SHP77 treated with DMSO at 0.1 percent for 48 hours (cell line): ENCODE data around the gene GTPBP1.

Source experiments
- DNase-seq: peaks from one replicate; lab custom pipeline; 2025; lab: John Stamatoyannopoulos, UW

The GTPBP1 gene

DNA sequence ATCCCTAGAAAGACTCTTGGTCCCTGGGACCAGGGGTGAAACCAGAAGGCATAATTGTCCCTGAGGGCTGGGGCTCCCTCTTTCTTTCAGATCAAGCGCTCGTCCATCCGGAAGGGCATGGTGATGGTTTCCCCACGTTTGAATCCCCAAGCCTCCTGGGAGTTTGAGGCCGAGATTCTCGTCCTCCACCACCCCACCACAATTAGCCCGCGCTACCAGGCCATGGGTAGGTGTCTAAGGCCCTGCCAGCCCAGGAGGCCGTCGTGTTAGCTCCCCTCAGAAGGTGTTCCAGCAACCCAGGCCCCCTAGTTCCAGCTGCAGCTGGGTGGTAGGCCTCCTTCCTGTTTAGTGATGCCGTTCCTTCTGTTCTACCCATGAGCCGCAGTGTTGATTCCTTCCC lies 21.4 kb downstream of the GTPBP1 start:
- no peak for DNase-seq

DNA sequence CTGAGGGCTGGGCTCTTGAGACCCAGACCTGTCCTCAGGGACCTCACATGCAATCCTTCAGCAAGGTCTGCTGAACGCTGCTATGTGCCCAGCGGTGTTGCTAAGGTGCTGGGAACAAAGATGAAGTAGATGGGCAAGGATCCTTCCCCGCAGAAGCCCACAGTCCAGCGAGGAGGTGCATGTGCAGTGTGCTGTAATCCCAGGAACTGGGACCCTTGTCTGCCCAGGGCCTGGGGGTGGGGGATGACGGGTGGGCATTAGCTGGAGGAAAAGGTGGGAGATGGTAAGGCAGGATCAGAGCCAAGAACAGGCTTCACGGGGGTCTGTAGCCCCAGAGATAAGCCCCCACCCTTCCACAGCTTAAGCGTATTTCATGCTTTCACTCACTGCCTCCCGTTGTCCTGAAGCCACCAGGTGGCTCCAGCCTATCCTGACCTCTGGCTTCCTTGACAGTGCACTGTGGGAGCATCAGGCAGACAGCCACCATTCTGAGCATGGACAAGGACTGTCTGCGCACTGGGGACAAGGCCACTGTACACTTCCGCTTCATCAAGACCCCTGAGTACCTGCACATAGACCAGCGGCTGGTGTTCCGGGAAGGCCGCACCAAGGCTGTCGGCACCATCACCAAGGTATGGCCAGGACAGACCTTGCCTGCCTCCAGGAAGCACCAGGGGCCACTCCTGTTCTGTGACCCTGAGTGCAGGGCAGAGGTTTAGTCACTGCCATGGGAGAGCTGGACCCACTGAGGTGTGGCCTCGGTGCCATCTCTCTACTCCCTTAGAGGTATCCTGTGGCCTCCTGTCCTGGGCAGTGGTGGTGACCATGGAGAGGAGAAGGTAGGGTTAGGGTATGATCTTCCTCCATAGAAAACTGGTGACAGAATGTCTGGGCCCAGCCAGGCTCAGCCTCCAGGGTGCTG lies 22.0 kb downstream of the GTPBP1 start:
- no peak for DNase-seq

GRCh38 chr22:38728871-38729796 lies 23.4 kb downstream of the GTPBP1 start:
- no peak for DNase-seq

DNA sequence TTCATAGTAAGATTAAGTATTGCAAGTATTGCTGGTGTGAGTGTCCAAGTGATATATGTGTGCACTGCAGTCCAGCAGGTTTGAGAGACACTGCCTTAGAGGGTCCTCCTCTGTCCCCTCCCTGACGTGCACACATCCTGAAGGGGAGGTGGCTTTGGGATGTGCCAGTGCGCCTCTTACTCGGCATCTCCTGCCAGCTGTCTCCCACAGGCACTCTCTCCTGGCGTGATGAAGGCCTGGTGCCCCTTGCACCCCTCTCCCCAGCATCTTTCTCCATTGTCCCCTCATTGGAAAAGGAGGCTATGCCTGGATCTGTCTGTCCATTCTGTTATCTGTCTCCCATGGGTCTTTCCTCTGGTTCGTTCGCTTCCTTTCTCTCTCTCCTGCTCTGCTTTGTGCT lies 24.2 kb downstream of the GTPBP1 start:
- DNase-seq, result no peak

GRCh38 chr22:38730411-38730871 lies 24.7 kb downstream of the GTPBP1 start:
- DNase-seq, result no peak

DNA sequence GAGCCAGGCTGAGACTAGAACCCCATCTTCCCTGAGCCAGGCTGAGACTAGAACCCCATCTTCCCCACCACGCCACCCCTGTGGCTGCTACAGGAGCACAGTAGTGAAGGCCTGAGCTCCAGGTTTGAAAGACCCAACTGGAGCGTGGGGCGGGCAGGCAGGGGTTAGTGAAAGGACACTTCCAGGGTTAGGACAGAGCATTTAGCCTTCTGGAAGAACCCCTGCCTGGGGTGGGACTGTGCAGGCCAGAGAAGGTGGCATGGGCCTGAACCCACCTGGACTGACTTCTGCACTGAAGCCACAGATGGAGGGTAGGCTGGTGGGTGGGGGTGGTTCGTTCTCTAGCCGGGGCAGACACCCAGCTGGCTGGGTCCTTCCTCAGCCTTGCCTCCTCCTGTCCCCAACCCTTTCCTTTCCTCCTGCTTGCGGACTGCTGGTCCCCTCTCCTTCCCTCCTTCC lies 26.0 kb downstream of the GTPBP1 start:
- DNase-seq, result no peak

- no peak for DNase-seq
Observed at GRCh38 chr22:38732251-38732815, 26.6 kb downstream of the GTPBP1 start.

DNA sequence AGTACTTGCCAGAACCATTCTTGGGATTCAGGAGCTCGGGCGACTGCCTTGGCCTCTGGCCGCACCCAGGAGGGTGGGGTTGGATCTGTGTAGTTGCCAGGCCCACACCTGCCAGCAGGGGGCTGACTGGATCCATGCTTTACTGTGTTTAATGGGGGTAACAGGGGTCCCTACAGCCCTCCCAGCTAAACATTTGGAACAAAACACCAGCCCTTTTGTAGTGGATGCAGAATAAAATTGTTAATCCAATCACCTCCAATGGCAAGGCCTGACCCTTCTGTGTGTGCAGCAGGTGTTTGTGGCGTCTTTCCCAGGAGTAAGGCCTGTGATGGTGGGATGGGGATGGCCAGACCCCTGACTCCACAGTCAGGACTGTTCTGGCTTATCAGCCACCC lies 27.6 kb downstream of the GTPBP1 start:
- peak; percentile 64 for DNase-seq

DNA sequence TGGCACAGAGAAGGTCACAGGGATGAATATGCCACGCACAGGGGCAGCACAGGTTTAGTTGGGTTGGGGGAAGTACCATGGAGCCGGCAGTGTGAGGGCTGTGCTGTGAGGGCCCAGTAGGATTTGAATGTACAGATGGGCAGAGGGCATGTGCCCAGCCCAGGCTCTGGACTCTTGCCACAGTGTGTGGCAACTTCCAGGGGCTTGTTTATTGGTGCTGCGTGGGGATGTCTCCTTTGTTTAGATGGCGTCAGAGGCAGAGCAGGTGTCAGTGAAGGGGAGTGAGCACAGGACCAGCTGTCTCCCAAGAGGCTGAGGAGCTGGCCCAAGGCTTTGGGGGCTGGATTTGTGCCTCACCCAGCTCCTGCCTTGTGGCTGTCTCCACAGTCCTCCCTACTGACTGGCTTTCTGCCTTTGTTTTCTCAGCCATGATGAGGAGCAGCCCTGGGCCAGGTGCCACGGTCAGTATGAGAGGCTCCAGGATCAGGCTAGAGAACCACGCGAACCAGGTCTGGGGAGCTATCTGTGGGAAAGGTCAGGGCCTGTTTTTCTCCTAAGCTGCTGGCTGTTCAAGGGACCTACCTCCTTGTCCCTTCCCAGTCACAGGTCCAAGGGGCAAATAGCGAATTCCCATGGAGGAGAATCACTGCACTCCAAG lies 28.1 kb downstream of the GTPBP1 start:
- peak; percentile 85 for DNase-seq

DNA sequence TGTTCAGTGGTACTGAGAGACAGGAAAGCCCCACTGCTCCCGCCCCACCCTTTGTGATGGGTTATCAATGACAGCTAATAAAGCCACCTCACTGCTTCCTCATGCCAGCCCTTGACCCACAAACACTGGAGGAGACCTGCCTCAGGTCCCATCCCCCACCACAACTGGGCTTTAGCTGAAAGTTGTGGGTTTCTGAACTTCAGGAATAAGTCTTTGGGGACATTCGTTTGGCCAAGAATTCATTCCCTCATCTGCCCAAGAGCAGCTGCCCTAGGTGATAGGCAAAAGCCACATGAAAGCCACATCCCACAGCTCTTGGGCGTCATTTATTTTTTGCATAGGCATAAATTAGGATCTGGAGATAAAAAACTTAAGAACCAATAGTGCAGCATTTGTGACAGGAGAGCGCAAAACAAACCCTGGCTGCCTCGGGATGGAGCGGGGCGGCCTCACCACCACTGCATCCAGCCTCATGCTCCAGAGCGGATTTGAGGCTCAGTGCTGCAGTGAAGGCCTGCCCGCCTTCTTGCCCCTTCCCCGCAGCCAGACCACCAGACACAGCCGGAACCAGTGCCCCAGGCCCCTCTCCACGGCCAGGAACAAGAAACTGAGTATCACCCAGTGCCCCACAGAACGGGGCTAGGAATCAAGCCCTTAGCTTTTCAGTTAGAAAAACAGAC lies 28.8 kb downstream of the GTPBP1 start:
- no peak for DNase-seq

DNA sequence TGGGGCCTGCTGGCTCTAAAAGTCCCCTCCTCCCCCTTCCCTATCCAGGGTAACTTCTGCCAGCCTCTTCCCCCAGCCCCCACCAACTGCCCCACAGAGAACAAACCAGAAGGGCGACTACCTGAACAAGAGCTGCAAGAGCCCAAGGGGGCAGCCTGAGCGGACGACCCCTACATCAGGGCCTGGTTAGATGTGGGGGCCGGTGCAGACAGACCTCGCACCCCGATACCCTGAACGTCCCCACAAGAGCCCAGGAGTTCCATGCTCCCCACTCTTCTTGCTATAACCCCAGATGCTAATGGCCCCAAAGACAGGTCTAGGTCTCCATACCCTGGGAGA lies 29.4 kb downstream of the GTPBP1 start:
- no peak for DNase-seq

DNA sequence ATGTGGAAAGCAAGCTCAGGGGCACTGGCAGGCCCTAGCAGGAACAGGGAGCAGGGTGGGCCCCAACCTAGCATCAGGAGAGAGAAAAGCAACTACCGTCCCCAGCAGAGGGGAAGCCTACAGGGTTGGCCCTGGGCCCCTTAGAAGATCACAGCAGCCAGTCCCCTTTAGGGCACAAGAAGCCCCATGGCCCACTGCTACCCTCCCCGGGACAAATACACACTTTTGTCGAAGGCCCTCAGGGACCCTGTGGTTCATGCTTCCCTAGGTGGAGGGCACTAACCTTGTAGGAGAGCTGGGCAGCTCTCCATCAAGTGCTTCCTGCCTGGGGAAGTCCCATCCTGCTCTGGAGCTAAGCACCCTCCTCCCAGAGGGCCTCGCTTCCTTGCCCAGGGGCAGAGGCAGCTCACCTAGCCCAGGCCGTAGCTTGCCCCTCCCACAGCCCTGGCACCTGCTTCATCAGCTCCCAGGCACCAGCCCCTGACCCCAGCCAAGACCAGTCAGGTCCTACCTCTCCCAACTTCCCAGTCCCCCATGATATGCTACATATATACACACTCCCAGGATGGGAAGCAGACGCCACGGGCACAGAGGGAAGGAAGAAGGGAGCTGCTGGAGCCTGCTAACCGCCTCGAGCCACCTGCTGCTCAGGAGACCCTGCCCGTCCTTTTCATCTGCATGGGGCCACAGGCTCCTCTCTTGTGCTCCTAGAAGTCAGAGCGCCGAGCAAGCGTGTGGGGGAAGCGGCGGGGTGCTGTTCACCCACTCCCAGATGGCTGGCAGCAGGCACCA lies 29.9 kb downstream of the GTPBP1 start:
- DNase-seq, result no peak

DNA sequence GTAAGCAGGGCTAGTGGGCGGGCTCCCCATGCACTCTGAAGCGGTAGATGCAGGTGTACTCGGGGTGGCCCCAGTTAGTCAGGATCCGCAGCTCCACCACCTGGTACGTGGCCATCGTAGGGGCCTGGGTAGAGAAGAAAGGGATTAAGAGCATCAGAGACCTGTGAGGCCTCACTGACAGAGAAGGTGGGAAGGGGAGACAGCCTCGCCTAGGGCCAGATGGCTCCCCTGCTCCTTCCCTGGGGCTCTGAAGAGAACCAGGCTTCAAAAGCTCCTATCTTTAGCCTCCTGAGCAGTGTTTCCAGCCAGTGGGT lies 30.5 kb downstream of the GTPBP1 start:
- DNase-seq, result no peak

- DNase-seq, result no peak
Observed at GRCh38 chr22:38737302-38738060, 31.7 kb downstream of the GTPBP1 start.

DNA sequence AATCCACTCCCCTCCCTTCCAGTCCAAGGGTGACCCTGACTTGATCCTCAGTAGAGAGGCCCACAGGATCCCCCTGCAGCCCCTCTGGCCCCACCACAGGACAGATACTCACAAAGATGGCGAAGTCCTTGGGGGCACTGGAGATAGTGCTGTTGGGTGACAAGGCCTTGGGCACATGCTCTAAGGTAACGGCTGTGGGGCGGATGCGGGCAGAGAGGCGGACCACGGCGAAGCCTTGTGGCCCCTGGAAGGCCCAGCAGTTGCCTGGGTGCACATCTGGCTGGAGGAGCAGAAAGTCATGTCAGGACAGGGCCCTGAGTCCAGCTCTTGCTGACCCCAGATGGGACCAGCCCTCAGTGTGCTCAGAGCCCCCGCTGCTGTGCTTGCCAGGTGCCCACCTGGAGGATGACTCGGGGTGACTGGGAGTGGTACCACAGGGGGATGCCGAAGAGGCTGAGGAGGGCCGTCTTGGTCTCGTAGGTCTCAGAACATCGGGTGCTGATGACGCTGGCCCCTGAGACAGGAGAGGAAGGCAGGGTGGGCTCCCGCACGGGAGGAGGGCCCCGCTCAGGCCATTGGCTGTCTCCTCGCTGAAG lies 32.8 kb downstream of the GTPBP1 start:
- DNase-seq, result no peak

DNA sequence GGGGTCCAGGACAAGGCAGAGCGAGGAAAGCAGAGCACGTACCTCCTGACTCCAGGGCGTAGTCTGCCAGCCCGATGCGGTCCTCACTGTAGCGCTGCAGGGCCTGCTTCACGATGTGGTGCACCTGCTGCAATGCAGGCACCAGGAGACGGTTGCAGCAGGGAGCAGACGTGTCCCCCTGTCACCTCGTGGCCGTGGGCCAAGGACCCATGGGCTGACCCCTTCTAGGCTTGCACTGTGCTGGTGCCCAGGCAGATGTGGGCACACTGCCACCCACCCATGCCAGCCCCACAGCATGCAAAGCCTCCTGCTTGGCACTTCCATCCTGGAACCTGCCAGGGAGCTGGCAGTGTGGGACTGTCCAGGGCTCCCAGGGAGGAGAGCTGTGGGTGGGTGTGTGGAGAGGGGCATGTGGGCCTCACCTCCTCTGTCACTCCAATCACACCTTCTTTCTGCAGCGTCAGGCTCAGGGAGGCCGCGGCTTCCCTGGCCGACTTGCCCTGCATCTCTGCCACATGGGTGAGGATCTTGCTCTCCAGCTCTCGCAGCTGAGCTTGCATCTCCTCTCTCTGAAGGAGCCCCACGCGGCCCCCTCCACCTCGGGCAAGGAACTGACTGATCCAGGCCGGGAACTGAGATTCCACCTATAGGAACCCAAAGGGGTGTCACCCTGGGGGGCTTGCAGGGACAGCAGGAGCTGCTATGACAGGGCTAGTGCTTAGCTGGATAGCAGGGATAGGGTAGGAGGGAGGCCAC lies 33.7 kb downstream of the GTPBP1 start:
- DNase-seq, result no peak

DNA sequence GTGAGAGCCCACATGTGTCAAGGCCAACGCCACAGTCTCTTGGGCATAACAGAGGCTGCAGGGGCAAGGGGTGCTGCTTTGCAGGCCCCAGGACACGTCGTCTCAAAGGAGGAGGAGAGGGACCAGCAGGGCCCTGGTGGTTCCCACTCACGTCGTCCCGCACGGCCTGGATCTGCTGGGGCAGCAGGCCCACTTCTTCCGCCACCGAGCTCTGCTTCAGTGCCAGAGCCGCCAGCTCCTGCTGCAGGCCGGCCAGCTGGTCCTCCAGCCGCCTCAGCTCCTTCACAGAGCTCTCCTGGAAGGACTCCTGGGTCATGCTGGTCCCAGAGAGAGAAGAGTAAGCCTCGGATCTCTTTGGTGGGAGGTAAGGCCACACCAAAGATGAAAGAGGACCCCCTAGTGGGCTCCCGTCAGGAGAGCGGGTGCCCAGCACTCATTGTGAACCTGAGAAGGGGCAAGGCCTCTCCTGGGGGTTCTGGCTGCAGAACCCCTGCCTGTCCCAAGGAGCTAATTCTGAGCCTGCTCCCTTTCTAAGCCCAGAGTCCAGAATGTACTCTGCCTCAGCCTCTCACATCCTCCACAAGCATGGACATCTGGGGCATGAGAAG lies 34.5 kb downstream of the GTPBP1 start:
- no peak for DNase-seq

DNA sequence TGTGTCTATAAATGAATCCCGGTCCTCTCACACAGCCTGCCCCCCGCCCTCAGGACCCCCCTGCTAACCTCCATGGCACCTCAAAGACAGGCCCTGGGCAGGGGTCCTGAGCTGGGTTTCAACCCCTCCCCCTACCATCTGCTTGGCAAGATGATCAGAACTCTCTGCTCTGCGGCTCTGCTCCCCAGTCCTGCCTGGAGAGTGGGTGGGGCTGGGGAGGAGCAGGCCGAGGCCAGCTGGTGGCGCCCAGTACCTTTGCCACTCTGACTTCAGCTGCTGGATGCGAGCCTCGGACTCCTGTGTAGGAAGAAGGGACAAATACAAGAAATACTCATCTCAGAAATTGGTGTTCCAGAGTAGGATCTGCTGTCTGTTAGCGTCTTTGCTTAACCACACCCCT lies 35.0 kb downstream of the GTPBP1 start:
- DNase-seq, result no peak
